Measurements from ENCODE around the gene SLC29A3. TPM values are rescaled to one million over a fixed set of nuclear protein-coding genes. Genes with fewer than 3 reads are reported as not detected.

Gene SLC29A3
- total and polyA plus RNA-seq, 10 of the 15 experiments (the other 5 are each of a cell fraction or from before 2014, with no cell fraction given), result 1.5 to 4.0 (median 2.7) TPM

- SMC1A ChIA-PET (ENCODE audit: uncharacterized antibody, unreplicated experiment), result interaction anchor here (0.9 to 2.4 kb wide), 3 partner anchors 40 to 364 kb away, joined by 3 to 8 read pairs (median 8); no protein-coding TSS in a partner anchor
- Histone ChIP-seq H3K9ac (ENCODE audit: control insufficient read depth, insufficient read depth, low read length) (no peak overlapping the region), H3K36me3 (ENCODE audit: control insufficient read depth in 2 of 2, insufficient read depth in 2 of 2, low read length in 1 of 2) (no peaks in the 10 kb centered on the region), H2AFZ (ENCODE audit: control insufficient read depth, low read depth, low read length) (no peak overlapping the region), H3K27me3 (replicated peaks in 1 of 2; ENCODE audit: control insufficient read depth in 2 of 2, insufficient read depth in 2 of 2, low read length in 1 of 2) (no peaks in the 10 kb centered on the region), H4K20me1 (ENCODE audit: control insufficient read depth, insufficient read depth) (no peaks in the 10 kb centered on the region), H3K4me2 (ENCODE audit: control insufficient read depth, insufficient read depth) (no peak overlapping the region), H3K9me3 (replicated peaks; ENCODE audit: control insufficient read depth, insufficient read depth, low read length) (no peaks in the 10 kb centered on the region), H3K79me2 (ENCODE audit: control insufficient read depth, insufficient read depth, low read length) (no peaks in the 10 kb centered on the region), H3K4me3 (no peak overlapping the region), H3K27ac (ENCODE audit: control insufficient read depth, insufficient read depth) (no peak overlapping the region), H3K4me1 (ENCODE audit: control insufficient read depth, insufficient read depth, low read length) (peaks cover 7% of the 10 kb centered on the region)
- DNase-seq (ENCODE audit: low read depth, low spot score), result no peak
- FAIRE-seq, result peak; percentile 68
- RAD21 ChIA-PET (ENCODE audit: unreplicated experiment), result interaction anchor here (0.8 kb wide), 1 partner anchor 39 kb away, joined by 3 read pairs; no protein-coding TSS in a partner anchor
- POLR2A ChIA-PET, result interaction anchor here (1.3 kb wide), 1 partner anchor 43 kb away, joined by 3 read pairs; no protein-coding TSS in a partner anchor
- CTCF ChIA-PET, result interaction anchor here (1.0 kb wide), 1 partner anchor 365 kb away, joined by 4 read pairs; no protein-coding TSS in a partner anchor
- in situ Hi-C loops (cut with MboI) (no loop called here), intact Hi-C loops (cut with micrococcal nuclease; ENCODE audit: unreplicated experiment) (no loop called here)
- peak; percentile 57 for ATAC-seq
- WGBS (ENCODE audit: insufficient coverage, insufficient replicate concordance, low lambda C conversion rate, missing lambda C conversion rate), result 38% methylated on average over 9 of the region's 9 CpGs
- BruUV-seq (replicated peaks), result no TSS peak
- TF ChIP-seq POU2F2 (IDR thresholded peaks at IDR 0.05; ENCODE audit: borderline replicate concordance, low read depth, low read length) (no peak), NR2C1 (IDR thresholded peaks at IDR 0.05) (no peak), ETV6 (conservative IDR thresholded peaks at IDR 0.05 in 1 of 2, IDR thresholded peaks at IDR 0.05 in 1 of 2; ENCODE audit: borderline replicate concordance in 1 of 2, low read depth in 1 of 2) (no peak), ZNF622 (IDR thresholded peaks at IDR 0.05) (no peak), IRF4 (IDR thresholded peaks at IDR 0.05; ENCODE audit: low read depth, low read length) (no peak), EED (IDR thresholded peaks at IDR 0.05; ENCODE audit: low read depth) (no peak), SIX5 (IDR thresholded peaks at IDR 0.05; ENCODE audit: low read depth, low read length, severe bottlenecking) (no peak), IKZF1 (conservative IDR thresholded peaks at IDR 0.05) (peak; percentile 71), MTA2 (IDR thresholded peaks at IDR 0.05; ENCODE audit: low read depth) (peak; percentile 40; the same call in 1 of the 2 replicates), HDGF (IDR thresholded peaks at IDR 0.05) (peak; percentile 52; the same call in 1 of the 2 replicates), TCF7 (IDR thresholded peaks at IDR 0.05; ENCODE audit: borderline replicate concordance) (no peak), NR2F1 (conservative IDR thresholded peaks at IDR 0.05) (peak; percentile 35), TAF1 (IDR thresholded peaks at IDR 0.05; ENCODE audit: borderline replicate concordance, low read depth, low read length) (no peak), CREB1 (IDR thresholded peaks at IDR 0.05; ENCODE audit: low read depth) (no peak), FOXM1 (IDR thresholded peaks at IDR 0.05; ENCODE audit: low read depth, low read length) (no peak), IKZF2 (IDR thresholded peaks at IDR 0.05) (peak; percentile 46 to 55; a peak in 2 of 4 replicates), ZNF24 (IDR thresholded peaks at IDR 0.05) (no peak), SPI1 (IDR thresholded peaks at IDR 0.05; ENCODE audit: borderline replicate concordance, insufficient read depth, low read depth, low read length) (peak; percentile 56; the same call in 1 of the 2 replicates), NFIC (IDR thresholded peaks at IDR 0.05; ENCODE audit: low read depth, low read length) (no peak), SMAD5 (IDR thresholded peaks at IDR 0.05; ENCODE audit: low read depth) (no peak), SRF (IDR thresholded peaks at IDR 0.05; ENCODE audit: low read depth in 2 of 2, low read length in 2 of 2) (no peak)
- TF ChIP-seq, protein P1, sequence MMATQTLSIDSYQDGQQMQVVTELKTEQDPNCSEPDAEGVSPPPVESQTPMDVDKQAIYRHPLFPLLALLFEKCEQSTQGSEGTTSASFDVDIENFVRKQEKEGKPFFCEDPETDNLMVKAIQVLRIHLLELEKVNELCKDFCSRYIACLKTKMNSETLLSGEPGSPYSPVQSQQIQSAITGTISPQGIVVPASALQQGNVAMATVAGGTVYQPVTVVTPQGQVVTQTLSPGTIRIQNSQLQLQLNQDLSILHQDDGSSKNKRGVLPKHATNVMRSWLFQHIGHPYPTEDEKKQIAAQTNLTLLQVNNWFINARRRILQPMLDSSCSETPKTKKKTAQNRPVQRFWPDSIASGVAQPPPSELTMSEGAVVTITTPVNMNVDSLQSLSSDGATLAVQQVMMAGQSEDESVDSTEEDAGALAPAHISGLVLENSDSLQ (IDR thresholded peaks at IDR 0.05), result no peak
- TF ChIP-seq, protein P2, sequence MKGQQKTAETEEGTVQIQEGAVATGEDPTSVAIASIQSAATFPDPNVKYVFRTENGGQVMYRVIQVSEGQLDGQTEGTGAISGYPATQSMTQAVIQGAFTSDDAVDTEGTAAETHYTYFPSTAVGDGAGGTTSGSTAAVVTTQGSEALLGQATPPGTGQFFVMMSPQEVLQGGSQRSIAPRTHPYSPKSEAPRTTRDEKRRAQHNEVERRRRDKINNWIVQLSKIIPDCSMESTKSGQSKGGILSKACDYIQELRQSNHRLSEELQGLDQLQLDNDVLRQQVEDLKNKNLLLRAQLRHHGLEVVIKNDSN (IDR thresholded peaks at IDR 0.05; ENCODE audit: borderline replicate concordance, extremely low read length, insufficient read depth, low read depth, low read length), result no peak
Measured at GRCh38 chr10:71333129-71333887, 14.2 kb downstream of the SLC29A3 start.

All from GM12878 (cell line).